ENCODE results near the gene GPR158. TPM values are rescaled to one million over a fixed set of nuclear protein-coding genes. Genes with fewer than 3 reads are reported as not detected.

Gene GPR158
- total RNA-seq, 1 experiment from 2014 or later, result 2.9 TPM

GRCh38 chr10:25356609-25357008, 181.8 kb downstream of the GPR158 start:
- intact Hi-C loops (cut with micrococcal nuclease), result no loop called here

More at GRCh38 chr10:25356609-25357008, 181.8 kb downstream of the GPR158 start:
- no peak overlapping the region for H3K27ac ChIP-seq (ENCODE audit: low read depth, low read length)
- ATAC-seq (no peak), DNase-seq (ENCODE audit: low read depth, low spot score) (no peak)
- CTCF ChIA-PET, result no interaction called here
- H3K27me3 ChIP-seq (ENCODE audit: insufficient read depth, low read length), result no peaks in the 10 kb centered on the region
- no peak overlapping the region for H3K9ac ChIP-seq (ENCODE audit: low read length)
- H3K4me3 ChIP-seq (replicated peaks in 1 of 2; ENCODE audit: low read depth in 1 of 2, low read length in 2 of 2), result no peak overlapping the region
- RAD21 ChIA-PET (ENCODE audit: low non-redundant PET in 1 of 2, low total read pairs in 2 of 2, uncharacterized antibody in 2 of 2, unreplicated experiment in 2 of 2), result no interaction called here
- no peaks in the 10 kb centered on the region for H3K4me1 ChIP-seq (ENCODE audit: control insufficient read depth in 1 of 2, insufficient read depth in 2 of 2, low read length in 2 of 2)
- H3K4me2 ChIP-seq (ENCODE audit: low read length), result no peak overlapping the region
- TF ChIP-seq POLR2A (IDR thresholded peaks at IDR 0.05; ENCODE audit: borderline replicate concordance, extremely low read depth, insufficient read depth, insufficient read length), result no peak
- TF ChIP-seq ATF3 (IDR thresholded peaks at IDR 0.05), result no peak
- no peak for TF ChIP-seq SRF (IDR thresholded peaks at IDR 0.05; ENCODE audit: low read depth)
- no peak for TF ChIP-seq EZH2phosphoT487 (IDR thresholded peaks at IDR 0.05; ENCODE audit: borderline replicate concordance)
- no peak for TF ChIP-seq ZNF274 (IDR thresholded peaks at IDR 0.05; ENCODE audit: low read depth, low read length)
- TF ChIP-seq CTCF (IDR thresholded peaks at IDR 0.05 in 2 of 3, conservative IDR thresholded peaks at IDR 0.05 in 1 of 3; ENCODE audit: borderline replicate concordance in 1 of 3, insufficient read depth in 1 of 3, low read depth in 2 of 3, low read length in 2 of 3), result no peak
- TF ChIP-seq POLR2AphosphoS5 (IDR thresholded peaks at IDR 0.05; ENCODE audit: low read depth, low read length), result no peak
- no peak for TF ChIP-seq CEBPB (IDR thresholded peaks at IDR 0.05; ENCODE audit: low read depth)
- TF ChIP-seq SIN3A (IDR thresholded peaks at IDR 0.05; ENCODE audit: low read depth), result no peak
- TF ChIP-seq CBX3 (IDR thresholded peaks at IDR 0.05; ENCODE audit: low read depth), result no peak
- TF ChIP-seq MAX (IDR thresholded peaks at IDR 0.05), result no peak
- TF ChIP-seq RAD21 (IDR thresholded peaks at IDR 0.05; ENCODE audit: low read depth), result no peak
- no peak for TF ChIP-seq EGR1 (IDR thresholded peaks at IDR 0.05; ENCODE audit: low read depth)
- no peaks in the 10 kb centered on the region for H3K9me2 ChIP-seq (ENCODE audit: insufficient read depth)
- H4K20me1 ChIP-seq (ENCODE audit: insufficient read depth), result no peaks in the 10 kb centered on the region
- no peaks in the 10 kb centered on the region for H3K79me2 ChIP-seq (ENCODE audit: insufficient read depth, low read length)
- H2AFZ ChIP-seq (ENCODE audit: low read depth, low read length, poor library complexity, severe bottlenecking), result no peak overlapping the region
- BruUV-seq (replicated peaks), result no TSS peak
- H3K9me3 ChIP-seq (ENCODE audit: control insufficient read depth in 1 of 2, insufficient read depth in 1 of 2, low read depth in 1 of 2, low read length in 2 of 2), result peaks cover 5 to 25% of the 10 kb centered on the region in 2 experiments; a peak in 2 of 4 replicates
- no peaks in the 10 kb centered on the region for H3K36me3 ChIP-seq (ENCODE audit: control insufficient read depth in 1 of 2, insufficient read depth in 2 of 2, low read length in 2 of 2)
- POLR2A ChIA-PET, result no interaction called here
